NCI-H2081 treated with DMSO at 0.1 percent for 48 hours (cell line): ENCODE measurements around the gene TRPV2.

ENCODE experiments used
- DNase-seq: peaks from one replicate; lab custom pipeline; 2025; lab: John Stamatoyannopoulos, UW

Gene TRPV2

GRCh38 chr17:16473044-16474011 is 58.0 kb downstream of the TRPV2 start:
- no peak for DNase-seq

- DNase-seq, result no peak
Observed at GRCh38 chr17:16474012-16474725, 58.8 kb downstream of the TRPV2 start.

- no peak for DNase-seq
Observed at GRCh38 chr17:16475179-16475704, 59.9 kb downstream of the TRPV2 start.

GRCh38 chr17:16477255-16477654 is 61.9 kb downstream of the TRPV2 start:
- no peak for DNase-seq

- no peak for DNase-seq
Observed at GRCh38 chr17:16477666-16478065, 62.3 kb downstream of the TRPV2 start.

- no peak for DNase-seq
Observed at GRCh38 chr17:16478649-16479048, 63.3 kb downstream of the TRPV2 start.

- DNase-seq, result no peak
Observed at GRCh38 chr17:16479264-16479663, 63.9 kb downstream of the TRPV2 start.

GRCh38 chr17:16480995-16481394 is 65.6 kb downstream of the TRPV2 start:
- no peak for DNase-seq

GRCh38 chr17:16482253-16482652 is 66.9 kb downstream of the TRPV2 start:
- DNase-seq, result no peak

GRCh38 chr17:16483021-16483645 is 67.8 kb downstream of the TRPV2 start:
- DNase-seq, result no peak

GRCh38 chr17:16484445-16485175 is 69.2 kb downstream of the TRPV2 start:
- no peak for DNase-seq
